Breast epithelium (tissue), 4 donors: ENCODE data around the gene UPF3A. TPM values are rescaled to one million over a fixed set of nuclear protein-coding genes. Genes with fewer than 3 reads are reported as not detected.
"Not testable (repeated sequence)": the region's sequence is repeated elsewhere in the genome, so short reads cannot be mapped to it uniquely, and the experiment has no call there.

Source experiments
- DNase-seq, 2 donors: peaks; one replicate each; pipeline ENCODE4 v3.0.0-alpha.2; 2019; ENCODE audit warnings: low spot score in 2 of 2
- H3K27ac ChIP-seq, 2 donors: fragments of 200-600 bp; sonication (generic) in 1 of 2; one replicate each; pipeline ENCODE4 v1.5.1; 2016 to 2019; ENCODE audit warnings: mild to moderate bottlenecking in 1 of 2
- H3K27me3 ChIP-seq, 2 donors: fragments of 200-600 bp; sonication (generic) in 1 of 2; one replicate each; pipeline versions ENCODE4 v1.5.1 to v1.6.0; 2017 to 2019; ENCODE audit warnings: control low read depth in 1 of 2, mild to moderate bottlenecking in 1 of 2
- H3K36me3 ChIP-seq: fragments of 200-600 bp; one replicate; pipeline ENCODE4 v1.5.1; 2019
- H3K4me1 ChIP-seq, 2 donors: fragments of 200-600 bp; sonication (generic); one replicate each; pipeline ENCODE4 v1.5.1; 2016 to 2019; ENCODE audit warnings: control low read depth in 1 of 2
- H3K4me3 ChIP-seq, 3 donors: fragments of 200-600 bp; sonication (generic); 1 replicate in 2 of 3; 2 replicates in 1 of 3; pipeline ENCODE4 v1.5.1; 2016 to 2019; ENCODE audit warnings: mild to moderate bottlenecking in 3 of 3, moderate library complexity in 2 of 3
- H3K9me3 ChIP-seq, 2 donors: fragments of 200-600 bp; sonication (generic) in 1 of 2; one replicate each; pipeline ENCODE4 v1.5.1; 2016 to 2019; ENCODE audit warnings: control low read depth in 1 of 2
- CTCF ChIP-seq, 3 donors: fragments of 450-650 bp; IDR thresholded peaks; one replicate each; pipeline ENCODE4 v1.5.1; 2016 to 2017; ENCODE audit warnings: antibody characterized with exemption in 3 of 3, mild to moderate bottlenecking in 3 of 3, moderate library complexity in 3 of 3
- POLR2A ChIP-seq: fragments of 450-650 bp; IDR thresholded peaks from one replicate; pipeline ENCODE4 v1.6.1; 2016; ENCODE audit warnings: antibody characterized with exemption, mild to moderate bottlenecking, moderate library complexity
- POLR2AphosphoS5 ChIP-seq, 3 donors: sonication (generic); formaldehyde crosslinking; IDR thresholded peaks; one replicate each; pipeline ENCODE4 v1.6.1; 2017; ENCODE audit warnings: antibody characterized with exemption in 3 of 3
- intact Hi-C: fragments of 100-400 bp; cut with DNase I; formaldehyde crosslinking; loops from one replicate; pipeline ENCODE4 v1.15.1; 2023; ENCODE audit warnings: low total_unique reads
- total RNA-seq, 3 donors: library from RNA; depleted of rRNA; stranded (reverse); fragments of >200 nt; gene quantifications; one replicate each; pipeline ENCODE4 v1.1.0, GENCODE V29; 2016

Gene UPF3A
- total RNA-seq, 3 donors from 2014 or later: 48.5 to 52.8 (median 49.6) TPM

- TF ChIP-seq POLR2AphosphoS5 (IDR thresholded peaks at IDR 0.05): no peak
- no peak for TF ChIP-seq POLR2A
- no peak for TF ChIP-seq CTCF (IDR thresholded peaks at IDR 0.05)
- Histone ChIP-seq H3K27ac (no peak overlapping the region), H3K4me3 (no peak overlapping the region), H3K9me3 (no peaks in the 10 kb centered on the region), H3K27me3 (no peaks in the 10 kb centered on the region), H3K36me3 (no peaks in the 10 kb centered on the region), H3K4me1 (no peaks in the 10 kb centered on the region)
- intact Hi-C loops: no loop called here
- DNase-seq: no peak
Observed at GRCh38 chr13:114334305-114335053, 53.1 kb downstream of the UPF3A start.

- H3K9me3 ChIP-seq, H3K27ac ChIP-seq, intact Hi-C loops, DNase-seq, H3K36me3 ChIP-seq, H3K4me3 ChIP-seq, H3K27me3 ChIP-seq, H3K4me1 ChIP-seq: not testable (repeated sequence)
Observed at GRCh38 chr13:114336457-114336856, 55.1 kb downstream of the UPF3A start.

- DNase-seq: no peak
- Histone ChIP-seq H3K4me1 (no peaks in the 10 kb centered on the region), H3K36me3 (no peaks in the 10 kb centered on the region), H3K4me3 (no peak overlapping the region), H3K27ac (no peak overlapping the region), H3K9me3 (no peaks in the 10 kb centered on the region), H3K27me3 (no peaks in the 10 kb centered on the region)
- TF ChIP-seq CTCF (IDR thresholded peaks at IDR 0.05): no peak
- intact Hi-C loops: no loop called here
Observed at GRCh38 chr13:114338959-114339358, 57.6 kb downstream of the UPF3A start.

- H3K4me1 ChIP-seq: no peaks in the 10 kb centered on the region
- TF ChIP-seq CTCF (IDR thresholded peaks at IDR 0.05) (peak in 1 of 3 donors; percentile 24), POLR2AphosphoS5 (IDR thresholded peaks at IDR 0.05) (no peak)
- no peak for DNase-seq
- no peak overlapping the region for H3K4me3 ChIP-seq
- H3K9me3 ChIP-seq: no peaks in the 10 kb centered on the region
- no peaks in the 10 kb centered on the region for H3K27me3 ChIP-seq
- intact Hi-C loops: no loop called here
- H3K27ac ChIP-seq: no peak overlapping the region
- H3K36me3 ChIP-seq: no peaks in the 10 kb centered on the region
Observed at GRCh38 chr13:114339857-114340534, 58.6 kb downstream of the UPF3A start.

- Histone ChIP-seq H3K4me1 (no peaks in the 10 kb centered on the region), H3K27me3 (no peaks in the 10 kb centered on the region), H3K36me3 (no peaks in the 10 kb centered on the region), H3K9me3 (no peaks in the 10 kb centered on the region), H3K4me3 (no peak overlapping the region), H3K27ac (no peak overlapping the region)
- intact Hi-C loops: no loop called here
- TF ChIP-seq CTCF (IDR thresholded peaks at IDR 0.05): no peak
- no peak for TF ChIP-seq POLR2A
- TF ChIP-seq POLR2AphosphoS5 (IDR thresholded peaks at IDR 0.05): no peak
- no peak for DNase-seq
Observed at GRCh38 chr13:114341003-114341777, 59.8 kb downstream of the UPF3A start.

GRCh38 chr13:114347256-114347655, 65.9 kb downstream of the UPF3A start:
- H3K9me3 ChIP-seq, H3K27me3 ChIP-seq, H3K27ac ChIP-seq, DNase-seq, H3K4me1 ChIP-seq, intact Hi-C loops, H3K36me3 ChIP-seq, H3K4me3 ChIP-seq: not testable (repeated sequence)
